Activated CD4-positive, CD25-positive, alpha-beta regulatory T cell treated with anti-CD3 and anti-CD28 coated beads, Interleukin-2, amount 50 U/mL, for 16 hours (primary cell): ENCODE data around the gene EEF2.

ENCODE experiments used
- DNase-seq: peaks from one replicate; pipeline ENCODE4 v3.0.0-alpha.2; 2020; ENCODE audit warnings: low read depth, low spot score

EEF2 gene

GRCh38 chr19:3984908-3985642, at the start of gene EEF2:
Gene EEF2, minus strand, starts transcription at chr19:3985463. Its CDS starts 83 bp downstream, at chr19:3985380.
- peak; percentile 87 for DNase-seq

- no peak for DNase-seq
Observed at GRCh38 chr19:4034048-4035017, 49.1 kb upstream of the EEF2 start.

GRCh38 chr19:4033028-4033956, 48.0 kb upstream of the EEF2 start:
- no peak for DNase-seq

GRCh38 chr19:4032436-4032835, 47.2 kb upstream of the EEF2 start:
- no peak for DNase-seq

- DNase-seq: no peak
Observed at GRCh38 chr19:4031420-4031819, 46.2 kb upstream of the EEF2 start.

GRCh38 chr19:4030981-4031380, 45.7 kb upstream of the EEF2 start:
- DNase-seq: no peak

GRCh38 chr19:4030552-4030951, 45.3 kb upstream of the EEF2 start:
- no peak for DNase-seq

- no peak for DNase-seq
Observed at GRCh38 chr19:4029247-4029614, 44.0 kb upstream of the EEF2 start.

- DNase-seq: no peak
Observed at GRCh38 chr19:4028334-4029246, 43.3 kb upstream of the EEF2 start.

GRCh38 chr19:4027146-4027545, 41.9 kb upstream of the EEF2 start:
- DNase-seq: no peak

- no peak for DNase-seq
Observed at GRCh38 chr19:4025317-4025716, 40.1 kb upstream of the EEF2 start.

GRCh38 chr19:4023600-4024398, 38.5 kb upstream of the EEF2 start:
- DNase-seq: no peak

GRCh38 chr19:4019578-4019977, 34.3 kb upstream of the EEF2 start:
- no peak for DNase-seq

- DNase-seq: no peak
Observed at GRCh38 chr19:4018775-4019504, 33.7 kb upstream of the EEF2 start.

- DNase-seq: no peak
Observed at GRCh38 chr19:4018140-4018613, 32.9 kb upstream of the EEF2 start.

GRCh38 chr19:4016903-4017638, 31.8 kb upstream of the EEF2 start:
- DNase-seq: no peak

- DNase-seq: no peak
Observed at GRCh38 chr19:4016486-4016885, 31.2 kb upstream of the EEF2 start.

- DNase-seq: no peak
Observed at GRCh38 chr19:4015705-4016402, 30.6 kb upstream of the EEF2 start.
